HCT116 (cell line): Measurements from ENCODE around the gene SP110. TPM values are rescaled to one million over a fixed set of nuclear protein-coding genes. Genes with fewer than 3 reads are reported as not detected.

Experiments
- ATAC-seq: fragments of 200-7000 bp; cut with Tn5 transposase; 2 replicates; pipeline ENCODE4 v1.9.1; 2020; ENCODE audit warnings: mild to moderate bottlenecking, moderate library complexity
- BruUV-seq: library from RNA; stranded (reverse); fragments of 400-500 nt; replicated peaks from 2 replicates; lab custom pipeline; 2021; lab: Mats Ljungman, UMichigan
- CTCF ChIA-PET: fragments of 300-600 bp; sonication (Branson Sonifier 250); formaldehyde crosslinking; loops from one replicate; lab custom pipeline; 2021; ENCODE audit warnings: antibody characterized with exemption; lab: Charles Lee
- POLR2A ChIA-PET: fragments of 300-600, 350-600 bp; sonication (Branson Sonifier 250); formaldehyde crosslinking; loops from one replicate; lab custom pipeline; 2021; ENCODE audit warnings: antibody characterized with exemption; lab: Charles Lee
- RAD21 ChIA-PET, 2 experiments: fragments of 300-600 bp; sonication (Branson Sonifier 250); formaldehyde crosslinking; loops; one replicate each; lab custom pipeline; 2023; ENCODE audit warnings: low total read pairs in 2 of 2; ENCODE audit not compliant: uncharacterized antibody in 2 of 2, unreplicated experiment in 2 of 2, low non-redundant PET in 1 of 2; lab: Charles Lee
- DNase-seq: peaks from one replicate; pipeline ENCODE4 v3.0.0-alpha.2; 2010; ENCODE audit warnings: low read depth, low spot score
- H2AFZ ChIP-seq: fragments of 200-600 bp; shearing (Covaris generic), sonication (generic); 2 replicates; pipeline ENCODE4 v1.6.1; 2017; ENCODE audit warnings: low read depth, mixed run types, mixed read lengths, antibody characterized with exemption, low read length; ENCODE audit not compliant: poor library complexity, severe bottlenecking
- H3K27ac ChIP-seq: 2 replicates; pipeline ENCODE4 v1.5.1; 2012; ENCODE audit warnings: low read depth, low read length
- H3K27me3 ChIP-seq: fragments of 200-600 bp; sonication (generic); 2 replicates; pipeline ENCODE4 v1.6.1; 2016; ENCODE audit warnings: mixed run types, low read length, mixed read lengths; ENCODE audit not compliant: insufficient read depth
- H3K36me3 ChIP-seq, 2 experiments: fragments of 200-500 bp in 1 of 2; fragments of 200-600 bp in 1 of 2; sonication (Bioruptor generic) in 1 of 2; sonication (generic) in 1 of 2; 2 replicates each; pipeline versions ENCODE4 v1.5.1 to v1.6.1; 2014 to 2016; ENCODE audit warnings: low read length in 2 of 2, inconsistent platforms in 1 of 2, mixed read lengths in 1 of 2, mixed run types in 1 of 2; ENCODE audit not compliant: insufficient read depth in 2 of 2, control insufficient read depth in 1 of 2
- H3K4me1 ChIP-seq, 2 experiments: fragments of 200-600 bp in 1 of 2; sonication (generic) in 1 of 2; 2 replicates each; pipeline versions ENCODE4 v1.5.1 to v1.6.1; 2012 to 2017; ENCODE audit warnings: low read length in 2 of 2, inconsistent platforms in 1 of 2, mild to moderate bottlenecking in 1 of 2, mixed read lengths in 1 of 2, mixed run types in 1 of 2, moderate library complexity in 1 of 2; ENCODE audit not compliant: insufficient read depth in 2 of 2, control insufficient read depth in 1 of 2
- H3K4me2 ChIP-seq: fragments of 200-600 bp; sonication (generic); 2 replicates; pipeline ENCODE4 v1.6.1; 2017; ENCODE audit warnings: mixed run types, low read length, mixed read lengths
- H3K4me3 ChIP-seq, 2 experiments: fragments of 200-600 bp in 1 of 2; sonication (generic) in 1 of 2; replicated peaks in 1 of 2; 2 replicates each; pipeline ENCODE4 v1.5.1; 2011 to 2016; ENCODE audit warnings: low read length in 2 of 2, control low read depth in 1 of 2, low read depth in 1 of 2, mild to moderate bottlenecking in 1 of 2, mixed read lengths in 1 of 2, mixed run types in 1 of 2
- H3K79me2 ChIP-seq: fragments of 200-600 bp; sonication (generic); 2 replicates; pipeline ENCODE4 v1.6.1; 2017; ENCODE audit warnings: mild to moderate bottlenecking, mixed run types, low read length, moderate library complexity, mixed read lengths; ENCODE audit not compliant: insufficient read depth
- H3K9ac ChIP-seq: fragments of 200-600 bp; sonication (generic); 2 replicates; pipeline ENCODE4 v1.6.1; 2016; ENCODE audit warnings: low read length, mixed read lengths
- H3K9me2 ChIP-seq: fragments of 200-600 bp; sonication (generic), shearing (Covaris generic); 2 replicates; pipeline ENCODE4 v1.6.1; 2017; ENCODE audit warnings: mixed run types, mild to moderate bottlenecking, moderate library complexity; ENCODE audit not compliant: insufficient read depth
- H3K9me3 ChIP-seq, 2 experiments: fragments of 200-500 bp in 1 of 2; fragments of 200-600 bp in 1 of 2; sonication (Bioruptor generic) in 1 of 2; sonication (generic) in 1 of 2; 2 replicates each; pipeline ENCODE4 v1.6.1; 2014 to 2017; ENCODE audit warnings: low read length in 2 of 2, mixed read lengths in 2 of 2, inconsistent platforms in 1 of 2, low read depth in 1 of 2, mild to moderate bottlenecking in 1 of 2, mixed run types in 1 of 2, moderate library complexity in 1 of 2; ENCODE audit not compliant: control insufficient read depth in 1 of 2, insufficient read depth in 1 of 2
- H4K20me1 ChIP-seq: fragments of 200-600 bp; sonication (generic), shearing (Covaris generic); 2 replicates; pipeline ENCODE4 v1.6.1; 2017; ENCODE audit warnings: mixed run types, mild to moderate bottlenecking, moderate library complexity; ENCODE audit not compliant: insufficient read depth
- CEBPB ChIP-seq: IDR thresholded peaks from 2 replicates; pipeline ENCODE4 v1.6.1; 2012; ENCODE audit warnings: low read depth
- ELF1 ChIP-seq: IDR thresholded peaks from 2 replicates; pipeline ENCODE4 v1.6.1; 2012; ENCODE audit warnings: low read depth, borderline replicate concordance
- EZH2 ChIP-seq: fragments of 200-600 bp; sonication (generic); IDR thresholded peaks from 2 replicates; pipeline ENCODE4 v1.6.1; 2017; ENCODE audit warnings: antibody characterized with exemption, mixed run types
- FOSL1 ChIP-seq: IDR thresholded peaks from 2 replicates; pipeline ENCODE4 v1.6.1; 2012; ENCODE audit warnings: low read depth
- JUND ChIP-seq: IDR thresholded peaks from 2 replicates; pipeline ENCODE4 v1.6.1; 2012
- POLR2AphosphoS5 ChIP-seq: IDR thresholded peaks from 2 replicates; pipeline ENCODE4 v1.6.1; 2011; ENCODE audit warnings: mild to moderate bottlenecking, low read depth, low read length, moderate library complexity
- SP1 ChIP-seq: IDR thresholded peaks from 2 replicates; pipeline ENCODE4 v1.6.1; 2012; ENCODE audit warnings: low read depth
- SRF ChIP-seq: IDR thresholded peaks from 2 replicates; pipeline ENCODE4 v1.6.1; 2012; ENCODE audit warnings: low read depth
- YY1 ChIP-seq: IDR thresholded peaks from 2 replicates; pipeline ENCODE4 v1.6.1; 2011; ENCODE audit warnings: low read length, low read depth, moderate library complexity, mild to moderate bottlenecking; ENCODE audit not compliant: insufficient replicate concordance; ENCODE audit errors: extremely low read depth
- intact Hi-C: fragments of 100-400 bp; cut with micrococcal nuclease; formaldehyde crosslinking; loops from 2 replicates; pipeline ENCODE4 v1.10.0; 2022
- total RNA-seq: library from RNA; stranded (reverse); gene quantifications from one replicate; pipeline ENCODE4 v1.2.1, GENCODE V29; 2021; ENCODE audit not compliant: unreplicated experiment
- TF ChIP-seq, protein P1 (sequence below): IDR thresholded peaks from 2 replicates; pipeline ENCODE4 v1.6.1; 2012
- TF ChIP-seq, protein P2 (sequence below), 3 experiments: fragments of 200-600 bp in 1 of 3; sonication (generic) in 1 of 3; IDR thresholded peaks in 2 of 3; conservative IDR thresholded peaks in 1 of 3; 2 replicates each; pipeline ENCODE4 v1.5.1; 2012 to 2017; ENCODE audit warnings: low read depth in 2 of 3, low read length in 2 of 3, antibody characterized with exemption in 1 of 3, borderline replicate concordance in 1 of 3, control low read depth in 1 of 3, mild to moderate bottlenecking in 1 of 3, mixed read lengths in 1 of 3, mixed run types in 1 of 3, moderate library complexity in 1 of 3; ENCODE audit not compliant: insufficient read depth in 1 of 3

The SP110 gene
- total RNA-seq, 1 experiment from 2014 or later, result 8.5 TPM

DNA sequence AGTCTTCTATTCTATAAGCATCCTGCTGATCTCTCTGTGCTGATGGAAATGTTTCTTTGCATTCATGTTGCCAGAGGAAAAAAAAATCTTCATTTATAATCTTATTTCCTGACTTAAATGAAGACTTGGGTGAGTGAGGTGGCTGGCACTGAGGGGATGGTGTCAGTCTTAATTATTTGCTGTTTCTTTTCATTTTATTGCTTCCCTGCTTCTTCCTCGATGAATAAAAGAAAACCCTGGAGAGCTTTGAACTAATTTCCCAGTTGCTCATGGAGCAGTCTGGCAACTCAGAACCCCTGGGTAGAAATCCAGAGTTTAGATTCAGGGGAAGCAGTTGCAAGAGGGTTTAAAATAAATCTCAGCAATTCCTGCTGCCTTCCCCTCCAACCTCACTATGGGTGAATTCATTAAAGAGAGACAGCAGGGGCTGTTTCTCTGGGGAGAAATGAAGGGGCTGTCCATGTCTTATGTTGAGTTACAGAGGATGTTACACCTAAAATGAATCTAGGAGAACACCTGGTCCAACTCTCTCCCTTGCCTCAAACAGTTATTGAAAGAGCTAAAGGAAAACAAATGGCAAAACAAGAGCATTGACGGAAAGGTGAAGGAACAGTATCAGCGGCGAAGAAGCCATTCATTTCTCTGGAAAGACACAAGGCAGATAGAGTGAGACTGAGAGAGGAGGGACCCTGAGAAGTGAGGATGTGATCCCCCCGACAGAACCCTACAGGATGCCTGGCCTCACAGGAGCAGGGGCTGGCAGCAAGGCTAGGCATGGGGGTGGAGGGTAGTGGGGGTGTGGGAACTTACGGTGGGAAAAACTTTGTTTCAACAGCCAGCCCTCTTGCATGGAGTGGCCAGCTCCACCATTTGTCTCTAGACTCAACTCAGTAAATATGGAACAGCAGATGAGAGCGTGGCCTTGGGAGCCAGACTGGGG, 41.0 kb downstream of the SP110 start:
- no peak for DNase-seq
- Histone ChIP-seq H3K36me3 (no peaks in the 10 kb centered on the region), H3K4me2 (no peak overlapping the region), H3K9me3 (no peaks in the 10 kb centered on the region), H4K20me1 (no peaks in the 10 kb centered on the region), H3K27ac (no peak overlapping the region), H3K9ac (no peak overlapping the region), H2AFZ (no peak overlapping the region), H3K4me1 (no peaks in the 10 kb centered on the region), H3K9me2 (no peaks in the 10 kb centered on the region), H3K4me3 (no peak overlapping the region), H3K79me2 (no peaks in the 10 kb centered on the region), H3K27me3 (no peaks in the 10 kb centered on the region)
- CTCF ChIA-PET, result no interaction called here
- no peak for ATAC-seq
- RAD21 ChIA-PET, result no interaction called here
- POLR2A ChIA-PET, result no interaction called here
- intact Hi-C loops, result no loop called here
- no peak for TF ChIP-seq SP1
- TF ChIP-seq POLR2AphosphoS5, result no peak
- TF ChIP-seq YY1, result no peak
- TF ChIP-seq, protein P1, sequence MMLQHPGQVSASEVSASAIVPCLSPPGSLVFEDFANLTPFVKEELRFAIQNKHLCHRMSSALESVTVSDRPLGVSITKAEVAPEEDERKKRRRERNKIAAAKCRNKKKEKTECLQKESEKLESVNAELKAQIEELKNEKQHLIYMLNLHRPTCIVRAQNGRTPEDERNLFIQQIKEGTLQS, result no peak
- no peak for TF ChIP-seq SRF
- TF ChIP-seq FOSL1, result no peak
- no peak for TF ChIP-seq EZH2
- TF ChIP-seq, protein P2, sequence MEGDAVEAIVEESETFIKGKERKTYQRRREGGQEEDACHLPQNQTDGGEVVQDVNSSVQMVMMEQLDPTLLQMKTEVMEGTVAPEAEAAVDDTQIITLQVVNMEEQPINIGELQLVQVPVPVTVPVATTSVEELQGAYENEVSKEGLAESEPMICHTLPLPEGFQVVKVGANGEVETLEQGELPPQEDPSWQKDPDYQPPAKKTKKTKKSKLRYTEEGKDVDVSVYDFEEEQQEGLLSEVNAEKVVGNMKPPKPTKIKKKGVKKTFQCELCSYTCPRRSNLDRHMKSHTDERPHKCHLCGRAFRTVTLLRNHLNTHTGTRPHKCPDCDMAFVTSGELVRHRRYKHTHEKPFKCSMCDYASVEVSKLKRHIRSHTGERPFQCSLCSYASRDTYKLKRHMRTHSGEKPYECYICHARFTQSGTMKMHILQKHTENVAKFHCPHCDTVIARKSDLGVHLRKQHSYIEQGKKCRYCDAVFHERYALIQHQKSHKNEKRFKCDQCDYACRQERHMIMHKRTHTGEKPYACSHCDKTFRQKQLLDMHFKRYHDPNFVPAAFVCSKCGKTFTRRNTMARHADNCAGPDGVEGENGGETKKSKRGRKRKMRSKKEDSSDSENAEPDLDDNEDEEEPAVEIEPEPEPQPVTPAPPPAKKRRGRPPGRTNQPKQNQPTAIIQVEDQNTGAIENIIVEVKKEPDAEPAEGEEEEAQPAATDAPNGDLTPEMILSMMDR (IDR thresholded peaks at IDR 0.05 in 2 of 3, conservative IDR thresholded peaks at IDR 0.05 in 1 of 3; ENCODE audit: borderline replicate concordance in 1 of 3, insufficient read depth in 1 of 3, low read depth in 2 of 3, low read length in 2 of 3), result no peak
- no peak for TF ChIP-seq CEBPB
- TF ChIP-seq JUND, result no peak
- TF ChIP-seq ELF1, result no peak
- BruUV-seq, result no TSS peak
